Omental fat pad (tissue), 4 donors: Measurements from ENCODE around the gene CAMK4. TPM values are rescaled to one million over a fixed set of nuclear protein-coding genes. Genes with fewer than 3 reads are reported as not detected.

Experiments
- ATAC-seq: fragments of 150-250 bp; one replicate; pipeline ENCODE4 v1.9.1; 2016; ENCODE audit warnings: mild to moderate bottlenecking, moderate library complexity; ENCODE audit not compliant: low FRiP score
- DNase-seq: peaks from one replicate; pipeline ENCODE4 v3.0.0-alpha.2; 2019; ENCODE audit warnings: low spot score
- total RNA-seq, 4 donors: library from RNA; depleted of rRNA; stranded (reverse); fragments of >200 nt; gene quantifications; one replicate each; pipeline ENCODE4 v1.1.0, GENCODE V29; 2016
- TF ChIP-seq, protein P1 (sequence below), 3 donors: fragments of 450-650 bp; IDR thresholded peaks; one replicate each; pipeline ENCODE4 v1.5.1; 2016 to 2017; ENCODE audit warnings: antibody characterized with exemption in 3 of 3, mild to moderate bottlenecking in 3 of 3, moderate library complexity in 2 of 3

CAMK4 gene
- total RNA-seq, 4 donors from 2014 or later: 0.44 to 3.8 (median 1.7) TPM

DNA sequence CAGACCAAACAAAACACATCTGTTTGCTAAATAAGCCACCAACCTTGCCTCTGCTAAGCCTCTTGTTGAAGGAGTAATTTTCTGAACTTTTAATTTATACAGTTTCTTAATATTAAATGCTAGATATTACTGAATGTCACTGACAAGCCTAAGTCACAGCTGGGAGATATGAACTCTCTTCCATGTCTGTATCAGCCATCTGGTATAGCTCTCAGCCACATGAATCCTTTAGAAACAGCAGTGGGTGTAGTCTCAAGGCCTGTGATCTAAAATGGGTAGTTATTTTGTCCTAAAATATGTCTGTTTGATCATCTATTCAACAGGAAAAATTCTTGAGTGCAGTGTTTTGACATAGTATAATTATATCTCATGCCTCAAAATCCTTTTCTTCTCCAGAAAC, 97.2 kb downstream of the CAMK4 start:
- ATAC-seq (no peak), DNase-seq (no peak)
- TF ChIP-seq, protein P1, sequence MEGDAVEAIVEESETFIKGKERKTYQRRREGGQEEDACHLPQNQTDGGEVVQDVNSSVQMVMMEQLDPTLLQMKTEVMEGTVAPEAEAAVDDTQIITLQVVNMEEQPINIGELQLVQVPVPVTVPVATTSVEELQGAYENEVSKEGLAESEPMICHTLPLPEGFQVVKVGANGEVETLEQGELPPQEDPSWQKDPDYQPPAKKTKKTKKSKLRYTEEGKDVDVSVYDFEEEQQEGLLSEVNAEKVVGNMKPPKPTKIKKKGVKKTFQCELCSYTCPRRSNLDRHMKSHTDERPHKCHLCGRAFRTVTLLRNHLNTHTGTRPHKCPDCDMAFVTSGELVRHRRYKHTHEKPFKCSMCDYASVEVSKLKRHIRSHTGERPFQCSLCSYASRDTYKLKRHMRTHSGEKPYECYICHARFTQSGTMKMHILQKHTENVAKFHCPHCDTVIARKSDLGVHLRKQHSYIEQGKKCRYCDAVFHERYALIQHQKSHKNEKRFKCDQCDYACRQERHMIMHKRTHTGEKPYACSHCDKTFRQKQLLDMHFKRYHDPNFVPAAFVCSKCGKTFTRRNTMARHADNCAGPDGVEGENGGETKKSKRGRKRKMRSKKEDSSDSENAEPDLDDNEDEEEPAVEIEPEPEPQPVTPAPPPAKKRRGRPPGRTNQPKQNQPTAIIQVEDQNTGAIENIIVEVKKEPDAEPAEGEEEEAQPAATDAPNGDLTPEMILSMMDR (IDR thresholded peaks at IDR 0.05): no peak

DNA sequence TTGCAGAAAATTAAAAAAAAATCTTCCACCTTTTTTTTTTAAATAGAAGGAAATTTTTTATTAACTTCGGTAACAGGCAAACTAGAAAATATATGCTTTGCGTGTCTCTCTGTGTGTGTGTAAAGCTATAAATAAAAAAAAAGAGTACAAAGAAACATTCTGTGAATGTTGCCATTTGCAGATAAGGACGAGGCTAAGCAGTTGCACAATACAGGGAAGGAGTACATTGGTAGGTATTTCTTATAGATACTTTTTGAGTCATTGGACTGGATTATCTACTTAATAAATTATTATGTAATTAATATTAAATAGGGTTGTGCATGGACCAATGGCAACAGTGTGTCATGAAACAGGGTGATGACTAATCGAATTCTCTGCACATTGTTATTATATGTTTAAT, 102.4 kb downstream of the CAMK4 start:
- DNase-seq: no peak
- TF ChIP-seq, protein P1 (IDR thresholded peaks at IDR 0.05): no peak
- no peak for ATAC-seq

DNA sequence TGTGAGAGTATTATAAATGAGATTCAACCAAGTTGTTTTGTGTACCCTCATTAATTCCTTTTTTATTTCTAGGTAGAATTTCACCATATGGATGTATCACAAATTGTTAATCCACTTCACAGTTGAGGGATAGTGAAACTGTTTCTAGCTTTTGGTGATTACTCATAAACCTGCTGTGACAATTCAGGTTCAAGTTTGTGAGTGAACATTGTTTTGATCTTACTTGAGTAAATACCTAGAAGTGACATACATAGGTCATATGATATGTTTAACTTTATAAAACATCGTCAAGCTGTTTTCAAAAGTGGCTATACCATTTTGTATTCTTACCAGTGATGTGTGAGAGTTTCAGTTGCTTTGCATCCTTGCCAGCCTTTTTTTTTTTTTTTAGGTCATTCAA, 112.9 kb downstream of the CAMK4 start:
- DNase-seq (no peak), ATAC-seq (no peak)
- TF ChIP-seq, protein P1 (IDR thresholded peaks at IDR 0.05): no peak

DNA sequence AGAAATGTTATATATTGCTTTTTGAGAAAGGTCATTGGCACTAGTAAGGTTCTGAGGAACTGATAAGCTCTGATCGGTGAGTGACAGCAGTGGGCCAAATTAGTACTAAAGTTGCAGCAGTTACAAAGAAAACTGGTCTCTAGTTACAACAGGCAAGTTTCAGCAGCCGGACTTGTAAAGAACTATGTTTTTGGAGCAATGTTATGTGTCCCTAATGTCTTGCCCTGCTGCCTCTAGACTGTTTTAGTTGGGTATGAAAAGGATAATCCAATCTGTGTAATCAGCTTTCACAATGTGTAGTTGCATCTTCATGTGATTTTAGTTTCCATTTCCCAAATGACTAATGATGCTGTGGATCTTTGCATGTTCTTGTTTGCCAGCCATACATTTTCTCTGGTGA, 113.5 kb downstream of the CAMK4 start:
- no peak for ATAC-seq
- TF ChIP-seq, protein P1 (IDR thresholded peaks at IDR 0.05): no peak
- DNase-seq: no peak

DNA sequence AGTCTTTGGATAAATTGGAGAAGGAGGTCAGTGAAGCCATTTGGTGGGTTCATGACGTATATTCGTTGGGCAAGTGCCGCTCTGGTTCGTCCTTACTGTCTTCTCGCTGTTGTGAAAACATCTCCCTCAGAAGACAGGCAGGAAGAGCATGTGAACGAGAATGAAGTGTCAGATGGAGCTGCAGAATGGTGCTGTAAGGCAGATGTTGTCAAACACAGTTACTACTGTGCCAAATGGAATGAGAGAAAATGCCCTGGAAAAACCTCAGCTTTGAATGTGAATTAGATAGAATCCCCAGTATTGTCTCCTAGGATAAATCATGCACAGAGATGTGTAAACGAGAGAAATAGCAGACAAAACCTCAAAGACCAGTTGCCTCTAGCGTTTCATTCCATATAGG, 121.5 kb downstream of the CAMK4 start:
- TF ChIP-seq, protein P1 (IDR thresholded peaks at IDR 0.05): no peak
- ATAC-seq (no peak), DNase-seq (no peak)

DNA sequence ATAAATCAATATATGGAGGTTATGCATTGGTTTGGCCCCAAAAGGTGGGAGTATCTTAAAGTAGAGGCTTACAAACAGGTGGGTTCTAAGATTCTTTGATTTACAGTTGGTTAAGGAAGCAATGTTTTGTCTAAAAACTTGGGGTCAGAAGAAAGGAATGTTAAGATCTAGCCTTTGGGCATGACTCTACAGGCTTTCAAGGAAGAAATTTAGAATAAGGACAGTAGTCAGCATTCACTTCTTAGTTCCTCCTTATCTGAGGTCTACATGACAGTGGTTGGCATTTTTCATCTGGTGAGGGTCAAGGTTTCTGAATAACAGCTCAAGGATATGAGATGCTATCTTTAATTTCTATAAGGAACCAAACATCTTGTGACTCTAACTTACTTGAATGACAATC, 122.8 kb downstream of the CAMK4 start:
- TF ChIP-seq, protein P1 (IDR thresholded peaks at IDR 0.05): no peak
- ATAC-seq (no peak), DNase-seq (no peak)

DNA sequence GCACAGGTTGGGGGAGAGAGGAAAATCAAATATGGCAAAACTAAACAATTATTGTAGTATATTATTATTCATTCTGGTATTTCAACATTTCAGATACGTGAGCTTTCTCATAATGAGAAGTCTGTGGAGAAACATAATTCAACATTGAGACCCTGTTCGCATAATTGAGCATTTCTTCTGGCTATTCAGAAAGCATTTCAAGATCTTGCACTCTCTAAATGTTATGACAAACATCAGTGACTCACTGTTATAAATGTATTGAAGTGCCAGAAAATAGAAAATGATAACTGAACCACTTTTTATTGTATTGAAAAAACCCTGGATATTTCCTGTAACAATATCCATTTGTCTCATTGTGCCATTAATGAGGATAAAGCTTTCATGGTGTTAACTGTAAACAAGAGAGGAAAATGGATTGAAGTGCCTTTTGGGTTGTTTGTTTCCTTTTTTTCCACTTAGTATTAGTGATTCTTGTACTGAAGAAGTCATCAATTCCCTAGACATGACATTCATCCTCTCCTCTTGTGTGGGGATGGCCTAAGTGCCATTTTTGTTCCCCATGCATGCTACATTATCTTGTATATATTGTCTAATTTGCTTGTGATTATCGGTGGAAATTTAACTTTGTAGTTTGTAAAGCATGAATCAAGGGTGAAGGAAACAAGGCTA, 124.6 kb downstream of the CAMK4 start:
- DNase-seq: no peak
- TF ChIP-seq, protein P1 (IDR thresholded peaks at IDR 0.05): no peak
- ATAC-seq: no peak
